Endothelial cell of umbilical vein (primary cell): ENCODE data around the gene TRNP1.

Source experiments
- EZH2 ChIP-seq: IDR thresholded peaks from 2 replicates; pipeline ENCODE4 v1.6.1; 2012; ENCODE audit warnings: borderline replicate concordance, low read depth, mild to moderate bottlenecking, moderate library complexity, low read length, inconsistent platforms; ENCODE audit not compliant: severe bottlenecking
- GATA2 ChIP-seq: IDR thresholded peaks from 2 replicates; pipeline ENCODE4 v1.7.0; 2011; ENCODE audit warnings: low read depth, mild to moderate bottlenecking, moderate library complexity, mixed read lengths, low read length; ENCODE audit not compliant: insufficient read length, insufficient read depth
- JUN ChIP-seq: IDR thresholded peaks from 2 replicates; pipeline ENCODE4 v1.6.1; 2011; ENCODE audit warnings: borderline replicate concordance, low read depth; ENCODE audit not compliant: insufficient read length, insufficient read depth
- POLR2A ChIP-seq: IDR thresholded peaks from 2 replicates; pipeline ENCODE4 v1.6.1; 2012; ENCODE audit warnings: low read depth, mild to moderate bottlenecking, control low read depth, low read length
- POLR2AphosphoS5 ChIP-seq: IDR thresholded peaks from 2 replicates; pipeline ENCODE4 v1.6.1; 2012; ENCODE audit warnings: low read depth, mild to moderate bottlenecking, control low read depth, low read length, moderate library complexity; ENCODE audit not compliant: insufficient read depth

GRCh38 chr1:27000090-27000816 lies 6.8 kb downstream of the TRNP1 start:
- TF ChIP-seq EZH2 (no peak), GATA2 (no peak), JUN (no peak), POLR2AphosphoS5 (no peak), POLR2A (no peak)
